ENCODE data around the gene PDE4C.

DNA sequence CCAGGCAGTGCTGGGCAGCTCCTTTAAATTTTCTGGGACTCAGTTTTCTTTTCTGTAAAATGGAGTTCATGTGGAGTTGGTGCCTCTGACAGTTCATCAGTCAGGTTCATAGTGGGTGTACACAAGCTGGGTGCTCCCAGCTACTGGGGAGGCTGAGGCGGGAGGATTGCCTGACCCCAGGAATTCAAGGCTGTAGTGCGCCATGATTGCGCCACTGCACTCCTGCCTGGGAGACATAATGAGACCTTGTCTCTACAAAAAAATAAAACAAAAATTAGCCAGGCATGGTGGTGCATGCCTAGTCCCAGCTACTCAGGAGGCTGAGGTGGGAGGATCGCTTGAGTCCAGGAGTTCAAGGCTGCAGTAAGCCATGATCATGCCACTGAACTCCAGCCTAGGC is 26.9 kb upstream of the PDE4C start:
- TF ChIP-seq, protein P1, sequence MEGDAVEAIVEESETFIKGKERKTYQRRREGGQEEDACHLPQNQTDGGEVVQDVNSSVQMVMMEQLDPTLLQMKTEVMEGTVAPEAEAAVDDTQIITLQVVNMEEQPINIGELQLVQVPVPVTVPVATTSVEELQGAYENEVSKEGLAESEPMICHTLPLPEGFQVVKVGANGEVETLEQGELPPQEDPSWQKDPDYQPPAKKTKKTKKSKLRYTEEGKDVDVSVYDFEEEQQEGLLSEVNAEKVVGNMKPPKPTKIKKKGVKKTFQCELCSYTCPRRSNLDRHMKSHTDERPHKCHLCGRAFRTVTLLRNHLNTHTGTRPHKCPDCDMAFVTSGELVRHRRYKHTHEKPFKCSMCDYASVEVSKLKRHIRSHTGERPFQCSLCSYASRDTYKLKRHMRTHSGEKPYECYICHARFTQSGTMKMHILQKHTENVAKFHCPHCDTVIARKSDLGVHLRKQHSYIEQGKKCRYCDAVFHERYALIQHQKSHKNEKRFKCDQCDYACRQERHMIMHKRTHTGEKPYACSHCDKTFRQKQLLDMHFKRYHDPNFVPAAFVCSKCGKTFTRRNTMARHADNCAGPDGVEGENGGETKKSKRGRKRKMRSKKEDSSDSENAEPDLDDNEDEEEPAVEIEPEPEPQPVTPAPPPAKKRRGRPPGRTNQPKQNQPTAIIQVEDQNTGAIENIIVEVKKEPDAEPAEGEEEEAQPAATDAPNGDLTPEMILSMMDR (IDR thresholded peaks at IDR 0.05) = no peak
- TF ChIP-seq EP300 (IDR thresholded peaks at IDR 0.05) (no peak), POLR2AphosphoS5 (IDR thresholded peaks at IDR 0.05) (no peak)
